B cell (primary cell): Measurements from ENCODE around the gene STK33. TPM values are rescaled to one million over a fixed set of nuclear protein-coding genes. Genes with fewer than 3 reads are reported as not detected.

Experiments used
- ATAC-seq: fragments of 200-7000 bp; cut with Tn5 transposase; one replicate; pipeline ENCODE4 v1.10.0; 2021; ENCODE audit warnings: low read depth, mild to moderate bottlenecking, moderate number of reproducible peaks, moderate library complexity
- CTCF ChIA-PET: fragments of 350-600 bp; sonication (Branson Sonifier 250); formaldehyde crosslinking; loops from one replicate; lab custom pipeline; 2021; ENCODE audit warnings: antibody characterized with exemption, inconsistent platforms; lab: Charles Lee
- POLR2A ChIA-PET: fragments of 350-600 bp; sonication (Branson Sonifier 250); formaldehyde crosslinking; loops from one replicate; lab custom pipeline; 2021; ENCODE audit warnings: antibody characterized with exemption; lab: Charles Lee
- DNase-seq: peaks from one replicate; pipeline ENCODE4 v3.0.0; 2013
- H2AFZ ChIP-seq: 2 replicates; pipeline ENCODE4 v1.6.1; 2012; ENCODE audit warnings: mild to moderate bottlenecking, low read depth, low read length; ENCODE audit not compliant: insufficient read depth, poor library complexity, severe bottlenecking
- H3K27ac ChIP-seq, 2 donors: 1 replicate in 1 of 2; 2 replicates in 1 of 2; pipeline ENCODE4 v1.5.1; 2012 to 2013; ENCODE audit warnings: low read length in 2 of 2, mild to moderate bottlenecking in 2 of 2, moderate library complexity in 1 of 2
- H3K27me3 ChIP-seq, 4 experiments: fragments of 200-600 bp in 1 of 4; sonication (generic) in 1 of 4; replicated peaks in 1 of 4; 1 replicate in 2 of 4; 2 replicates in 2 of 4; pipeline versions ENCODE4 v1.6.1 to v1.7.0; 2013 to 2016; ENCODE audit warnings: low read length in 3 of 4, mild to moderate bottlenecking in 2 of 4, mixed read lengths in 1 of 4, moderate library complexity in 1 of 4; ENCODE audit not compliant: insufficient read depth in 4 of 4, control insufficient read depth in 3 of 4; ENCODE audit errors: control extremely low read depth in 1 of 4
- H3K36me3 ChIP-seq, 2 experiments: replicated peaks in 1 of 2; 1 replicate in 1 of 2; 2 replicates in 1 of 2; pipeline versions ENCODE4 v1.6.1 to v1.7.1; 2013; ENCODE audit warnings: low read length in 1 of 2; ENCODE audit not compliant: insufficient read depth in 2 of 2, control insufficient read depth in 1 of 2; ENCODE audit errors: control extremely low read depth in 1 of 2, extremely low read depth in 1 of 2
- H3K4me1 ChIP-seq, 2 donors: fragments of 200-600 bp in 1 of 2; sonication (generic) in 1 of 2; 1 replicate in 1 of 2; 2 replicates in 1 of 2; pipeline versions ENCODE4 v1.5.1 to v1.6.1; 2013 to 2017; ENCODE audit warnings: low read length in 2 of 2; ENCODE audit not compliant: control insufficient read depth in 2 of 2, insufficient read depth in 2 of 2
- H3K4me2 ChIP-seq: replicated peaks from 2 replicates; pipeline ENCODE3; 2012; ENCODE audit warnings: mild to moderate bottlenecking, low read depth, low read length; ENCODE audit not compliant: poor library complexity, severe bottlenecking
- H3K4me3 ChIP-seq, 5 experiments: fragments of 200-600 bp in 1 of 5; sonication (generic) in 1 of 5; 1 replicate in 3 of 5; 2 replicates in 2 of 5; pipeline versions ENCODE4 v1.5.1 to v1.7.0; 2011 to 2016; ENCODE audit warnings: low read length in 4 of 5, mild to moderate bottlenecking in 4 of 5, low read depth in 2 of 5, control low read depth in 1 of 5, moderate library complexity in 1 of 5; ENCODE audit not compliant: insufficient read depth in 1 of 5; ENCODE audit errors: control extremely low read depth in 1 of 5, extremely low read depth in 1 of 5
- H3K79me2 ChIP-seq: fragments of 200-600 bp; sonication (generic); one replicate; pipeline ENCODE4 v1.6.0; 2016; ENCODE audit warnings: low read length; ENCODE audit not compliant: control insufficient read depth, insufficient read depth
- H3K9ac ChIP-seq: fragments of 200-600 bp; sonication (generic); 2 replicates; pipeline ENCODE4 v1.6.1; 2017; ENCODE audit warnings: mild to moderate bottlenecking, low read length, moderate library complexity
- H3K9me3 ChIP-seq, 3 donors: one replicate each; pipeline versions ENCODE4 v1.6.1 to v1.7.1; 2013; ENCODE audit warnings: low read length in 2 of 3; ENCODE audit not compliant: control insufficient read depth in 2 of 3, insufficient read depth in 1 of 3; ENCODE audit errors: control extremely low read depth in 1 of 3
- H4K20me1 ChIP-seq: 2 replicates; pipeline ENCODE4 v1.6.0; 2012; ENCODE audit warnings: mild to moderate bottlenecking, low read length; ENCODE audit not compliant: insufficient read depth, control insufficient read depth, poor library complexity, severe bottlenecking
- H3K27ac Mint-ChIP-seq: one replicate; pipeline ENCODE4 v1.8.0; 2021; ENCODE audit warnings: mixed read lengths
- H3K27me3 Mint-ChIP-seq: one replicate; pipeline ENCODE4 v1.8.0; 2021; ENCODE audit warnings: mixed read lengths
- H3K4me1 Mint-ChIP-seq: one replicate; pipeline ENCODE4 v1.8.0; 2021; ENCODE audit warnings: mixed read lengths
- H3K4me3 Mint-ChIP-seq: one replicate; pipeline ENCODE4 v1.8.0; 2021; ENCODE audit warnings: mixed read lengths
- H3K9me3 Mint-ChIP-seq: one replicate; pipeline ENCODE4 v1.8.0; 2022; ENCODE audit warnings: mixed read lengths; ENCODE audit not compliant: insufficient read depth
- EZH2 ChIP-seq: IDR thresholded peaks from 2 replicates; pipeline ENCODE4 v1.6.1; 2012; ENCODE audit warnings: borderline replicate concordance, low read depth, mild to moderate bottlenecking, moderate library complexity, low read length; ENCODE audit not compliant: insufficient read depth, poor library complexity, severe bottlenecking
- WGBS: methylation state at CpG from one replicate; pipeline ENCODE4 v1.1.5; 2013; ENCODE audit warnings: missing lambda C conversion rate; ENCODE audit not compliant: insufficient coverage; 5-methylcytosine and 5-hydroxymethylcytosine counted together
- intact Hi-C: fragments of 100-400 bp; cut with micrococcal nuclease; formaldehyde crosslinking; loops from one replicate; pipeline ENCODE4 v1.10.0; 2022
- polyA plus RNA-seq: library from polyadenylated mRNA; depleted of rRNA; stranded (reverse); fragments of >200 nt; gene quantifications from 2 replicates; pipeline ENCODE4 v1.2.3, GENCODE V29; 2012
- total RNA-seq, 2 donors: library from RNA; stranded (reverse); fragments of 120-200 nt in 1 of 2; gene quantifications; 1 replicate in 1 of 2; 2 replicates in 1 of 2; pipeline versions ENCODE4 v1.2.3 to v1.2.4, GENCODE V29; 2013 to 2022
- TF ChIP-seq, protein P1 (sequence below): fragments of 200-600 bp; IDR thresholded peaks from one replicate; pipeline ENCODE4 v1.8.0; 2022; ENCODE audit warnings: antibody characterized with exemption, mild to moderate bottlenecking

Gene STK33
- total and polyA plus RNA-seq, 2 donors (not counting 1 experiment from before 2014, with no cell fraction given) = 3.1 to 9.3 TPM

DNA sequence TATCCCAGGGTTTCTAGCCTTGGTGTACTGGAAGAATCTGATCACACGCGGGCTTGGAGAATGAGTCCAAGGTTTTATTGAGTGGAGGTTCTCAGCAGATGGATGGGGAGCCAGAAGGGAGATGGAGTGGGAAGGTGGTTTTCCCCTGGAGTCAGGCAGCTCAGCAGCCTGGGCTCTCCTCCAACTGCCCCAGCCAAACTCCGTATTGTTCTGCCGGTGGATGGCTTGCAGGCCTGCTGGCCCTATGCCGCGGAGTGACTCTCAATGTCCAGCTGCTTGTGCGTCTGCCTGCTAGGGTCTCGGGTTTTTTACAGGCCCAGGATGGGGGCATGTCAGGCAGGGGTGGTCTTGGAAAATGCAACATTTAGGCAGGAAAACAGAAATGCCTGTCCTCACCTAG is 168.0 kb downstream of the STK33 start:
- no peaks in the 10 kb centered on the region for H3K27me3 ChIP-seq
- no peak overlapping the region for H3K4me2 ChIP-seq
- Mint-ChIP-seq H3K4me3 (no peak overlapping the region), H3K27me3 (no peaks in the 10 kb centered on the region), H3K27ac (no peak overlapping the region), H3K4me1 (no peaks in the 10 kb centered on the region), H3K9me3 (peaks cover 3% of the 10 kb centered on the region)
- TF ChIP-seq, protein P1, sequence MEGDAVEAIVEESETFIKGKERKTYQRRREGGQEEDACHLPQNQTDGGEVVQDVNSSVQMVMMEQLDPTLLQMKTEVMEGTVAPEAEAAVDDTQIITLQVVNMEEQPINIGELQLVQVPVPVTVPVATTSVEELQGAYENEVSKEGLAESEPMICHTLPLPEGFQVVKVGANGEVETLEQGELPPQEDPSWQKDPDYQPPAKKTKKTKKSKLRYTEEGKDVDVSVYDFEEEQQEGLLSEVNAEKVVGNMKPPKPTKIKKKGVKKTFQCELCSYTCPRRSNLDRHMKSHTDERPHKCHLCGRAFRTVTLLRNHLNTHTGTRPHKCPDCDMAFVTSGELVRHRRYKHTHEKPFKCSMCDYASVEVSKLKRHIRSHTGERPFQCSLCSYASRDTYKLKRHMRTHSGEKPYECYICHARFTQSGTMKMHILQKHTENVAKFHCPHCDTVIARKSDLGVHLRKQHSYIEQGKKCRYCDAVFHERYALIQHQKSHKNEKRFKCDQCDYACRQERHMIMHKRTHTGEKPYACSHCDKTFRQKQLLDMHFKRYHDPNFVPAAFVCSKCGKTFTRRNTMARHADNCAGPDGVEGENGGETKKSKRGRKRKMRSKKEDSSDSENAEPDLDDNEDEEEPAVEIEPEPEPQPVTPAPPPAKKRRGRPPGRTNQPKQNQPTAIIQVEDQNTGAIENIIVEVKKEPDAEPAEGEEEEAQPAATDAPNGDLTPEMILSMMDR = no peak
- no peak for TF ChIP-seq EZH2
- DNase-seq = no peak
- H3K4me1 ChIP-seq = no peaks in the 10 kb centered on the region
- H3K79me2 ChIP-seq = no peaks in the 10 kb centered on the region
- no peak overlapping the region for H3K4me3 ChIP-seq
- H3K27ac ChIP-seq = no peak overlapping the region
- POLR2A ChIA-PET = no interaction called here
- no peaks in the 10 kb centered on the region for H4K20me1 ChIP-seq
- intact Hi-C loops = no loop called here
- 97% methylated on average over 8 of the region's 8 CpGs for WGBS
- H2AFZ ChIP-seq = no peak overlapping the region
- H3K9me3 ChIP-seq = peaks cover 0 to 8% (median 0%) of the 10 kb centered on the region in 3 donors
- H3K36me3 ChIP-seq = no peaks in the 10 kb centered on the region
- CTCF ChIA-PET = no interaction called here
- H3K9ac ChIP-seq = no peak overlapping the region
- no peak for ATAC-seq

DNA sequence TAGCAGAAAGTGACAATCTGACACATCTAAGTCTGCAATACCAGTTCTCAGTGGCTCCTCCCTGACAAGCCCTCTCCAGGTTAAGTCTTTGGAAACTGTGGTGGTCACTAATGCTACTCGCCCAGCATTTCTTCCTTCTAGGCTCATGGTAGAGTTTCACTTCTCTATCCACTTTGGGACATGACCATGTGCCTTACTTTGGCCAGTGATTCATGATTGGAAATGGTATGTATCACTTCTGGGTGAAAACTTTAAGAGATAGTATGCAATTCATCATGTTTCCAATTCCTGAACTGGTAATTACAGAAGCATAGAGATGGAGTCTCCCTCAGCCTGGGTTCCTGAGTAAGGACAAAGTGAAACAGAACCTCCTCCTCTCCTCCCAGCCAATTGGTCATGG is 178.8 kb downstream of the STK33 start:
- ChIA-PET CTCF (no interaction called here), POLR2A (no interaction called here)
- H3K9me3 Mint-ChIP-seq = no peaks in the 10 kb centered on the region
- intact Hi-C loops = no loop called here
- Histone ChIP-seq H3K4me3 (no peak overlapping the region), H2AFZ (no peak overlapping the region), H3K9ac (no peak overlapping the region), H3K4me1 (no peaks in the 10 kb centered on the region), H3K27ac (no peak overlapping the region), H3K36me3 (no peaks in the 10 kb centered on the region), H3K79me2 (no peaks in the 10 kb centered on the region), H3K9me3 (no peaks in the 10 kb centered on the region), H4K20me1 (no peaks in the 10 kb centered on the region), H3K27me3 (no peaks in the 10 kb centered on the region), H3K4me2 (no peak overlapping the region)
- TF ChIP-seq, protein P1 = no peak
- TF ChIP-seq EZH2 = no peak
- WGBS = no CpG with 5 or more reads among the region's 1 CpG
- ATAC-seq (no peak), DNase-seq (no peak)
- H3K27me3 Mint-ChIP-seq = no peaks in the 10 kb centered on the region
- no peak overlapping the region for H3K4me3 Mint-ChIP-seq
- no peak overlapping the region for H3K27ac Mint-ChIP-seq
- no peaks in the 10 kb centered on the region for H3K4me1 Mint-ChIP-seq
